GM03348 (cell line): ENCODE measurements around the gene EHD1.
"Not testable (repeated sequence)": the region's sequence is repeated elsewhere in the genome, so short reads cannot be mapped to it uniquely, and the experiment has no call there.

Experiments
- DNase-seq: peaks from one replicate; pipeline ENCODE4 v3.0.0; 2012; ENCODE audit warnings: low spot score

Gene EHD1

GRCh38 chr11:64826578-64827450 lies 51.6 kb downstream of the EHD1 start:
- no peak for DNase-seq

DNA sequence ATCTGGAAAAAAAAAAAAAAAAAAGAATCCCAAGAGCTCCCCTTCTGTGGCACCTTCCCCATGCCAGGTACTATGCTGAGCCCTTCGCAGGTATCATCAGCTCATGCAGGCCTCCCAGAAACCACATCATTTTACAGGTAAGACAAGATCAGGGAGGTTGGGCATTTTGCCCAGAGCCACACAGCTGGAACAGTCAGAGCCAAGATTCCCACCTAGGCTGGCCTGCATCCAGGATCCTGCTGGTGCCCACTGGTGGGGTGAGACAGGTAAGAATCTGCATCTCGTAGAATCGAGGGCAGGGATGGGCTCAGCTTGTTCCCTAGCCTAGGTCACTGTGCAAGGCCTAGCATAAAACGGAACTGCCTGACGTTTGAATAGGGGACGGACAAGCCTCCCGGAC lies 52.4 kb downstream of the EHD1 start:
- DNase-seq: no peak

- DNase-seq: no peak
These were observed 54.8 kb downstream of the EHD1 start for GRCh38 chr11:64823568-64824119.

GRCh38 chr11:64817476-64817875 lies 60.9 kb downstream of the EHD1 start:
- DNase-seq: no peak

- DNase-seq: not testable (repeated sequence)
These were observed 63.0 kb downstream of the EHD1 start for GRCh38 chr11:64815433-64815832.

GRCh38 chr11:64814712-64815187 lies 63.7 kb downstream of the EHD1 start:
- DNase-seq: no peak

GRCh38 chr11:64813826-64814225 lies 64.6 kb downstream of the EHD1 start:
- DNase-seq: no peak

- no peak for DNase-seq
These were observed 67.5 kb downstream of the EHD1 start for GRCh38 chr11:64810891-64811272.

DNA sequence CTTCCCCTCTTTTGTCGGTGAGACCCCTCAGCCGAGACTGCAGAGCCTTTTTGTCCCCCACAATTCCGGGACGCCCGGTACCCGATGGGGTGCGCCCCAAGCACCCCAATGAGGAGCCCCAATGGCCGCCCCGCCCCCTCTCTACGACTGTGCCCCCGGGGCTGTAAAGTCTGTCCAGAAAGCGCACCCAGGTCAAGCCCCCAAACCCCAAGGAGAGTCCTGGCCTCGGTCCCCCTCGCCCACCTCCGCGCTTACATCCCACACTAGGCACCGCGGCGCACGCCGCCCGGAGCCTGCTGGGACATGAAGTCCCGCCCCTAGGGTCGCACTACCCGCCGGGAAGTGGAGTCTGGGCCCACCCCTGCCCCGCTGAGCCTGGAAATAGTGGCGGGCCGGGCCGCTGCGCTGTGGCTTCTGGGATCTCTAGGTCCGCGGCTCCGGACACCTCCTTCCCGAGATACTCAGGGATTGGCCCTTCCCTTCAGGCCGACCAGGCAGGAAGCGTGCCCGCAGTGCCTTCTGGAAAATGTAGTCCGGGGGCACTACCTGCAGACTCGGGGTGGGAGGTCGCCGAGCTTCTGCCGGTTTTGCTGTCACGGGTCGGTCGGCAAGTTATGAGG lies 68.0 kb downstream of the EHD1 start, which contains the start of gene MEN1:
MEN1 (minus strand) TSS at position 281 of the 620 bp plus-strand sequence. CDS start 442 bp downstream, outside the sequence.
- peak; percentile 97 for DNase-seq

DNA sequence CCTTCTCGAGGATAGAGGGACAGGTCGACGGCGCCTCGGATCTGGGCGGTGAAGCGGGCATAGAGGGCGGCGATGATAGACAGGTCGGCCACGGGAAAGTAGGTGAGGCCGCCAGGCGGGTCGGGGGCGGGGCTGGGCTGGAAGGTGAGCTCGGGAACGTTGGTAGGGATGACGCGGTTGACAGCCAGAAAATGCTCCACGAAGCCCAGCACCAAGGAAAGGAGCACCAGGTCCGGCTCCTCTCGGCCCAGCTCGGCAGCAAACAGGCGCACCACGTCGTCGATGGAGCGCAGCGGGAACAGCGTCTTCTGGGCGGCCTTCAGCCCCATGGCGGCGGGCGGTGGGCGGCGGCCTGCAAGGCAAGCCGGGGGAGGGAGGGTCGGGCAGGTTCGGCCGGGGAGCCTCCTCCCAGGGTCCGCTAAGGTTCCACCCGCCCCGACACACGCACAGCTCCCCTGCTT lies 68.6 kb downstream of the EHD1 start:
- DNase-seq: peak; percentile 41

- no peak for DNase-seq
These were observed 72.9 kb downstream of the EHD1 start for GRCh38 chr11:64805481-64805880.

- no peak for DNase-seq
These were observed 73.8 kb downstream of the EHD1 start for GRCh38 chr11:64804346-64805210.

DNA sequence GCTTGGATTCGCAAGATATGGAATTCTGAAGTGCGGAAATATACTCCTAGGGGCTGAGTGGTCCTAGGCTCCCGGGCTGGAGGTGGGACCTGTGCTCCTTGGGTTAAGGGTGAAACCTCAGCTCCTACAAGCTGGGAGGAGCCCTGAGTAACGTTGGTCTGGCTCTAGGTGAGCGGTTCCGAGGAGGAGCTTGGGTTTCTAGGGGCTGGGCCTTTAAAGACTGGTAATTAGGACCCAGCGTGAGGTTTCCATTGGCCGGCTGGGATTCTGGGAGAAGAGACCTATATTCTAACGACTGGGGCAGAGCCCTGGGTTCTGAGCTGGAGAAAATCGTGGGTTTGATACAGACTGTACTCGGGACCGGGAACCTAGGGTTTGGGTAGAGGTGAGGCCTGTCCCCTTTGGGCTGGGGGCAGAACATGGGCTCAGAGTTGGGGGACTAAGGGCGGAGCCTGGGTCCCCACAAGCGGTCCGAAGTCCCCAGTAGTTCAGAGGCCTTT lies 74.5 kb downstream of the EHD1 start:
- no peak for DNase-seq

- peak; percentile 99 for DNase-seq
These were observed 75.1 kb downstream of the EHD1 start, which contains the start of gene MAP4K2 for GRCh38 chr11:64803158-64803845. Gene MAP4K2 (minus strand): TSS chr11:64803214. CDS start chr11:64803149, 65 bp downstream.

DNA sequence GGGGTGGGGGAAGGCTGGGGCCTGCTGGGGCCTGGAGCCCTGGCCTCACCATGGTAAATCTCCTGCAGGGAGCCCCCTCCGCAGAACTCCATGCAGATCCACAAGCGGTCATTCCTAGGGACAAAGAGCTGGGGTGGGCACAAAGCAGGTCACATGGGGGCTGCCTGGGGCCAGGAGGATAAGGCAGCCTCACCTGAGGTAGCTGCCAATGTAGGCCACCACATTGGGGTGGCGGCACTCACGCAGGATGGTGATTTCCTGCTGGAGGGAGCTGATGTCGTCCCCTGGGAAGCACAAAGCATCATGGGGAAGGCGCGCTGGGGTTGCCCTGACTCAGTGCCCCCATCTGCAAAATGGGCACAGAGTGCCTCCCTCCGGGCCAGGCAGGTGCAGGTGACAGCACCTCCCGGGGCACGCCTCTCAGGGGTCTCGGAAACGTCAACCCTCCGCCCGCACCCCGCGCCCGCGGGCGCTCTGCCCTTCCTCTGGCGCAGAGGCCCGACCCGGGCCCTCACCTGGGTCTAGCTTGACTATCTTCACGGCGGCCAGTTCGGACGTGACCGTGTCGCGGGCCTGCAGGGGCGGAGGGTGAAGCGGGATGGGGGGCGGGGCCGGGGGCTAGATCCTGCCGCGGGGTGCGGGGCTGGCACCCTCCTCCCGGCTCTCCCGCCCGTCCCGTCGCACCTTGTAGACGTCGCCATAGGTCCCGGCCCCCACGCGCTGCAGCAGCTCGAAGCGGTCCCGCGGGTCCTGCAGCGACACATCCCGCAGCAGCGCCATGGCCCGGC lies 75.9 kb downstream of the EHD1 start:
- DNase-seq: no peak
